ENCODE measurements around the gene RABEP2. TPM values are rescaled to one million over a fixed set of nuclear protein-coding genes. Genes with fewer than 3 reads are reported as not detected.
"Not testable (repeated sequence)": the region's sequence is repeated elsewhere in the genome, so short reads cannot be mapped to it uniquely, and the experiment has no call there.

Gene RABEP2, protein sequence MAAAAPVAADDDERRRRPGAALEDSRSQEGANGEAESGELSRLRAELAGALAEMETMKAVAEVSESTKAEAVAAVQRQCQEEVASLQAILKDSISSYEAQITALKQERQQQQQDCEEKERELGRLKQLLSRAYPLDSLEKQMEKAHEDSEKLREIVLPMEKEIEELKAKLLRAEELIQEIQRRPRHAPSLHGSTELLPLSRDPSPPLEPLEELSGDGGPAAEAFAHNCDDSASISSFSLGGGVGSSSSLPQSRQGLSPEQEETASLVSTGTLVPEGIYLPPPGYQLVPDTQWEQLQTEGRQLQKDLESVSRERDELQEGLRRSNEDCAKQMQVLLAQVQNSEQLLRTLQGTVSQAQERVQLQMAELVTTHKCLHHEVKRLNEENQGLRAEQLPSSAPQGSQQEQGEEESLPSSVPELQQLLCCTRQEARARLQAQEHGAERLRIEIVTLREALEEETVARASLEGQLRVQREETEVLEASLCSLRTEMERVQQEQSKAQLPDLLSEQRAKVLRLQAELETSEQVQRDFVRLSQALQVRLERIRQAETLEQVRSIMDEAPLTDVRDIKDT
- total RNA-seq (ENCODE audit: low replicate concordance) = 23.3 and 44.4 TPM in 2 replicates
- long read RNA-seq, partial matches to known transcripts = 0 of 1 reads
- long read RNA-seq, other reads (novel, unspliced or antisense) = 0 of 1 reads

DNA sequence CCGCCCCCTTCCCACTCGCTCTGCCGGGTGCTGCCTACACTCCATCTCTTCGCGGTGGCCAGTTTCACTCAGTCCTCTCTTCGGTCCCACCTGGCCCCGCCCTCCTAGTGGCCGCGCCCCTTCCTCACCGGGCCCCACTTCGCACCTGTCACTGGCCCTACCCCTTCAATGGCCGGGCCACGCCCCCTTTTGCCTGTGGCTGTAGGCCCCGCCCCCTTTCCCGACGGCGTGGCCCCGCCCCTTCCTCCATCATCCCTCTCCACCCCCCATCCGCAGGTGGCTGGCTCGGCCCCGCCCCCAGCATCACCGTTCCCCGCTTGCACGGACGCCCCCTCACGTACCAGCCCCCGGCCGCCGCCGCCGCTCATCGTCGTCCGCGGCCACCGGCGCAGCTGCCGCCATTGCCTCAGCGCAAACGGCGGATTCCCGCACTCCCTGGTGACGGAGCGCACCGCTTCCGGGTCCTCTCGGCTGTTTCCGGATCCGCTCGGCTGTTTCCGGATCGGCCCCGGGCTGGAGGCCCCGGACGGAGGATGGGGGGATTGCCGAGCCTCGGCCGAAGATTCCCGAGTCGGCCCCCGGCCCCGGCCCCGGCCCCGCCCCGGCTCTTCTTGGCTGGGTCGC is at the start of gene RABEP2:
TSS of gene RABEP2 (minus strand) at position 477 of the 624 bp plus-strand sequence. CDS start at position 402, 75 bp downstream.
- Mint-ChIP-seq H3K36me3 (peaks cover 8% of the 10 kb centered on the region), H3K9me3 (no peaks in the 10 kb centered on the region), H3K27me3 (no peaks in the 10 kb centered on the region), H3K27ac (peak within 1 kb of the TSS; percentile 99), H3K4me3 (peak within 1 kb of the TSS; percentile 99), H3K4me1 (ENCODE audit: unreplicated experiment) (peaks cover 16% of the 10 kb centered on the region)
- peak; percentile 99 for DNase-seq (ENCODE audit: extremely low spot score, unreplicated experiment)
- TF ChIP-seq, protein P1, sequence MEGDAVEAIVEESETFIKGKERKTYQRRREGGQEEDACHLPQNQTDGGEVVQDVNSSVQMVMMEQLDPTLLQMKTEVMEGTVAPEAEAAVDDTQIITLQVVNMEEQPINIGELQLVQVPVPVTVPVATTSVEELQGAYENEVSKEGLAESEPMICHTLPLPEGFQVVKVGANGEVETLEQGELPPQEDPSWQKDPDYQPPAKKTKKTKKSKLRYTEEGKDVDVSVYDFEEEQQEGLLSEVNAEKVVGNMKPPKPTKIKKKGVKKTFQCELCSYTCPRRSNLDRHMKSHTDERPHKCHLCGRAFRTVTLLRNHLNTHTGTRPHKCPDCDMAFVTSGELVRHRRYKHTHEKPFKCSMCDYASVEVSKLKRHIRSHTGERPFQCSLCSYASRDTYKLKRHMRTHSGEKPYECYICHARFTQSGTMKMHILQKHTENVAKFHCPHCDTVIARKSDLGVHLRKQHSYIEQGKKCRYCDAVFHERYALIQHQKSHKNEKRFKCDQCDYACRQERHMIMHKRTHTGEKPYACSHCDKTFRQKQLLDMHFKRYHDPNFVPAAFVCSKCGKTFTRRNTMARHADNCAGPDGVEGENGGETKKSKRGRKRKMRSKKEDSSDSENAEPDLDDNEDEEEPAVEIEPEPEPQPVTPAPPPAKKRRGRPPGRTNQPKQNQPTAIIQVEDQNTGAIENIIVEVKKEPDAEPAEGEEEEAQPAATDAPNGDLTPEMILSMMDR (conservative IDR thresholded peaks at IDR 0.05) = no peak

DNA sequence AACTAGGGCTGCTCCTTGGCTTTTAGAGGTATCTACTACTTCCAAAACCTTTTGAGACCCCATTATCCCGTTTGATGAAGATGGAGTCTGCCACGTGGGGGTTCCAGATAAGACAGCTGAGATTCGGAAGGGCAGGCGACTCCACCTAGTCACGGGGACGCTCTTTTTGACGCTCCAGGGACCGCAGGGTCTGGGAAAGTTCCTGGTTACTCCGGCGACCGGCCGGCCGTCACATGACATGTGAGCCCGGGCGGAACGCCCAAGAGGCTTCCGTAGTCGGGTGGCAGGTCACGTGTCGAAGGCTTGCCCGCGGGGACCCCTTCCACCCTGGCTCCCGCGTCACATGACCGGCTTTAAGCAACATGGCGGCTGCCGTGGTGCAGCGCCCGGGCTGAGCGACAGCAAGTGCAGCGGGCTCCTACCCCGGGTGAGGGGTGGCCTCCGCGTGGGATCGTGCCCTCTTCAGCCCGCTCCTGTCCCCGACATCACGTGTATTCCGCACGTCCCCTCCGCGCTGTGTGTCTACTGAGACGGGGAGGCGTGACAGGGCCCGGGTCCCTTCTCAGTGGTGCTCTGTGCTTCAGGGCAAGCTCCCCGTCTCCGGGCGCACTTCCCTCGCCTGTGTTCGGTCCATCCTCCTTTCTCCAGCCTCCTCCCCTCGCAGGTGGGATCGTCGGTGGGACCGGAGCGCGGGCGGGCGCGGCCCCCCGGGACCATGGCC is 49.6 kb upstream of the RABEP2 start, which contains the start of gene SPNS1:
TSS of gene SPNS1 (plus strand) at position 342 of the 721 bp plus-strand sequence. CDS start at position 716, 374 bp downstream.
- H3K9me3 Mint-ChIP-seq = no peaks in the 10 kb centered on the region
- peak; percentile 98 for DNase-seq (ENCODE audit: extremely low spot score, unreplicated experiment)
- TF ChIP-seq, protein P1 (conservative IDR thresholded peaks at IDR 0.05) = no peak
- peak within 1 kb of the TSS; percentile 93 for H3K27ac Mint-ChIP-seq
- no peaks in the 10 kb centered on the region for H3K27me3 Mint-ChIP-seq
- no peaks in the 10 kb centered on the region for H3K36me3 Mint-ChIP-seq
- peaks cover 11% of the 10 kb centered on the region for H3K4me1 Mint-ChIP-seq (ENCODE audit: unreplicated experiment)
- peak within 1 kb of the TSS; percentile 97 for H3K4me3 Mint-ChIP-seq

DNA sequence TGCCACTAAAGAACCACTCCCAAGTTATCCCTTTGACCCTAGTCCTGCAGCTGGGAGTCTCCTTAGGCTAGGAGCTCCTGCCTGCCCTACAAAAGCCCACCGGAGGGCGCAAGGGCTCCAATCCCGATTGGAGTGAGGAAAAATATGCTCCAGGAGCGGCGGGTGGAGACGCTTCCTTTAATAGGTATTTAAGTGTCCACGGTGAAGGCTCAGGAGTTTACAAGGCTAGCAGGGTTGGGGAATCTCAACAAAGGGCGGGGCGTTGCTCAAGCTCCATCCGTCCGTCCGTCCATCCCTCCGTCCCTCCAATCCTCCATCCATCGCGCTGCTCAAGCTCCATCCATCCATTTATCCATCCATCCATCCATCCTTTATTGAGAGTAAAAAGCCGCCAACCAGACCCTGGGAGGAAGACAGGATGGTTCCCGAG is 49.0 kb upstream of the RABEP2 start:
- H3K4me3 Mint-ChIP-seq = peak overlapping the region; percentile 97
- no peaks in the 10 kb centered on the region for H3K27me3 Mint-ChIP-seq
- H3K9me3 Mint-ChIP-seq = no peaks in the 10 kb centered on the region
- H3K27ac Mint-ChIP-seq = peak overlapping the region; percentile 93
- no peaks in the 10 kb centered on the region for H3K36me3 Mint-ChIP-seq
- TF ChIP-seq, protein P1 (conservative IDR thresholded peaks at IDR 0.05) = peak; percentile 82
- H3K4me1 Mint-ChIP-seq (ENCODE audit: unreplicated experiment) = peaks cover 11% of the 10 kb centered on the region
- DNase-seq (ENCODE audit: extremely low spot score, unreplicated experiment) = no peak

DNA sequence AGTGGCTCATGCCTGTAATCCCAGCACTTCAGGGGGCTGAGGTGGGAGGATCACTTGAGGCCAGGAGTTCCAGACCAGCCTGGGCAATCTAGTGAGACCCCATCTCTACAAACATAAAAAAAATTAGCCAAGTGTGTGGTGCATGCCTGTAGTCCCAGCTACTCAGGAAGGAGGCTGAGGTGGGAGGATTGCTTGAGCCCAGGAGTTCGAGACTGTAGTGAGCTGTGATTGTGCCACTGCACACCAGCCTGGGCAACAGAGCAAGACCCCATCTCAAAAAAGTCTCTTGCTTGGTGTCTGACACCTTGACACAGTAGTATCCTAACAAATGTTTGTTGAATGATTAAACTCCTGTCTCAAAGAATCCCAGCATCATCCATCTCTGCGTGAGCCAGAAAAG is 44.7 kb upstream of the RABEP2 start:
- H3K27ac Mint-ChIP-seq; H3K4me1 Mint-ChIP-seq (ENCODE audit: unreplicated experiment); H3K36me3 Mint-ChIP-seq: not testable (repeated sequence)

DNA sequence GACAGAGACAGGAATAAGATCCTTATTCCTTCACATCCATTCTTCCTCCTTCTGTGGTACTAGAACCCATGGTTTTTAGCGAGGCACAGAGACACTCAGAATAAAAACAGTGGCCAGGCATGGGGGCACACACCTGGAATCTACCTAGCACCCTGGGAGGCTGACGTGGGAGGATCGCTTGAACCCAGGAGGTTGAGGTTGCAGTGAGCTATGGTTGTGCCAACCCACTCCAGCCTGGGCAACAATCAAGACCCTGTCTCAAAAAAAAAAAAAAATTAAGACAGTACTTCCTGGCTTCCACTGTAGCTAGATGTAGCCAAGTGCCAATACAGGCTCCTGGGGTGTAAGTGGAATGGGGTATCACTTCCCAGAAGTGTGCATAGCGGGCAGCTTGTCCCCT is 42.1 kb upstream of the RABEP2 start:
- H3K4me1 Mint-ChIP-seq (ENCODE audit: unreplicated experiment) = no peaks in the 10 kb centered on the region
- peaks cover 3% of the 10 kb centered on the region for H3K36me3 Mint-ChIP-seq
- H3K4me3 Mint-ChIP-seq = no peak overlapping the region
- no peak for DNase-seq (ENCODE audit: extremely low spot score, unreplicated experiment)
- H3K27me3 Mint-ChIP-seq = no peaks in the 10 kb centered on the region
- no peaks in the 10 kb centered on the region for H3K9me3 Mint-ChIP-seq
- TF ChIP-seq, protein P1 (conservative IDR thresholded peaks at IDR 0.05) = no peak
- no peak overlapping the region for H3K27ac Mint-ChIP-seq

More for the DNA sequence above, 44.7 kb upstream of the RABEP2 start:
- not testable (repeated sequence) for H3K27me3 Mint-ChIP-seq; DNase-seq (ENCODE audit: extremely low spot score, unreplicated experiment); H3K9me3 Mint-ChIP-seq; H3K4me3 Mint-ChIP-seq

All from type B pancreatic cell (in vitro differentiated cells).